K562 treated with DMSO at 1 percent for 24 hours (cell line): ENCODE data around the gene LPAR3. TPM values are rescaled to one million over a fixed set of nuclear protein-coding genes. Genes with fewer than 3 reads are reported as not detected.

ENCODE experiments used
- total RNA-seq: library from RNA; unstranded; fragments of 300-600 nt; gene quantifications from 2 replicates; pipeline ENCODE4 v1.2.3, GENCODE V29; 2022; ENCODE audit warnings: low read depth; ENCODE audit not compliant: insufficient read depth

Gene LPAR3, protein sequence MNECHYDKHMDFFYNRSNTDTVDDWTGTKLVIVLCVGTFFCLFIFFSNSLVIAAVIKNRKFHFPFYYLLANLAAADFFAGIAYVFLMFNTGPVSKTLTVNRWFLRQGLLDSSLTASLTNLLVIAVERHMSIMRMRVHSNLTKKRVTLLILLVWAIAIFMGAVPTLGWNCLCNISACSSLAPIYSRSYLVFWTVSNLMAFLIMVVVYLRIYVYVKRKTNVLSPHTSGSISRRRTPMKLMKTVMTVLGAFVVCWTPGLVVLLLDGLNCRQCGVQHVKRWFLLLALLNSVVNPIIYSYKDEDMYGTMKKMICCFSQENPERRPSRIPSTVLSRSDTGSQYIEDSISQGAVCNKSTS
- not detected in 2 replicates for total RNA-seq

DNA sequence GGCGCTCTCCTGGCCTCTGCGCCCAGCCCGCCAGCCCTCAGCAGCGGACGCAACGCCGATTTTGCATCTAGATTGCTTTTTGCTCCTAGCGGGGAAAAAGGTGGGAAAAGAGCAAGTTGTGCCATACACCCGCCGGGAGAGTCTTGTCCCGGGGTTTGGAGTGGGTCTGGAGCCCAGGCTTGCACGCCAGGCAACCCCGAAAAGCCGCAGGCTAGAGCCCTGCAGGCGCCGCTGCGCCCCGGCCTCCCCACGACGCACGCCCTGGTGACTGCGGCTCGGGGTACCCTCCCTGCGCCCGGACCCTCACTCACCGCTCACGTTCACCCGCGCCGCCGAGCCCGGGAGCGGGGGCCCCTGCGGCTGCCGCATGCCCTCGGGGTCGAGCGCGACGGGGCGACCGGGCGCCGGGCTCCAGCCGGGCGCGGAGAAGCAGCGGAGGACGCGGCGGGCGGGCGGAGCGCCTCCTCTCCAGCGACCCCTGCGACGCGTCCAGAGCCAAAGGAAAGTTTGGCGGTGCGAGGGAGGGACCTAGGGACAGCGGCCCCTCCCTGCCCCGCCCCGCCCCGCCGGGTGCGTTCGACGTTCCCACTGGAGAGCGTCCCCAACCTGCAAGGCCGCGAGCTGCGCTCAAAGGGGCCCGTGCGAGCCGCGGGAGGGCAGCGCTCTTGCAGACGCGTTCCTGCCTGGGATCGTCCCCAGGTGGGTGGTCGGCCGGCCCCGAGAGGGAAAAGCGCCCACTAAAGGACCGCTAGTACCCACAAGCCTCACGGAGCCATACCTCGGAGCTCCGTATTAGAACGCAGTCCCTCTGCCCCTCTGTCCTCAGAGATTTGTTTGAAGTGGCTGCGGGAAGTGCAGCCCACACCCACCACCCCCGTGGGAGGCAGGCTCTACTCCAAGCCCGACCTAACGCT is at the start of gene LPAR3:
Gene LPAR3, minus strand, starts transcription at position 502 of the 914 bp plus-strand sequence. CDS start 27,086 bp downstream, outside the sequence.

Other genes with a start within 250 kb of the LPAR3 start
- gene SSX2IP, start 202.7 kb downstream of the LPAR3 start, total RNA-seq = 18.7 and 25.8 TPM in 2 replicates
- not detected in 2 replicates for gene MCOLN2, start 103.9 kb upstream of the LPAR3 start, total RNA-seq
- 0.32 TPM in 1 of 2 replicates, not detected in the other for gene MCOLN3, start 155.3 kb upstream of the LPAR3 start, total RNA-seq